H9 (cell line): ENCODE measurements around the gene LDHD. TPM values are rescaled to one million over a fixed set of nuclear protein-coding genes. Genes with fewer than 3 reads are reported as not detected.

ENCODE experiments used
- DNase-seq: peaks from one replicate; pipeline ENCODE4 v3.0.0-alpha.2; 2017
- H2AFZ ChIP-seq: one replicate; pipeline ENCODE4 v1.6.1; 2013; ENCODE audit warnings: mild to moderate bottlenecking, low read length, control low read depth, moderate library complexity
- H2AK5ac ChIP-seq: 2 replicates; pipeline ENCODE4 v1.6.1; 2013; ENCODE audit warnings: low read length, control low read depth, mixed read lengths; ENCODE audit not compliant: insufficient read length
- H2BK120ac ChIP-seq: one replicate; pipeline ENCODE4 v1.6.1; 2013; ENCODE audit warnings: low read depth, mild to moderate bottlenecking, low read length, control low read depth, inconsistent platforms; ENCODE audit not compliant: poor library complexity, severe bottlenecking
- H2BK12ac ChIP-seq: 2 replicates; pipeline ENCODE4 v1.6.1; 2013; ENCODE audit warnings: low read length, control low read depth, mixed read lengths, low read depth; ENCODE audit not compliant: insufficient read length
- H2BK15ac ChIP-seq: 2 replicates; pipeline ENCODE4 v1.6.1; 2013; ENCODE audit warnings: low read depth, low read length, control low read depth
- H2BK20ac ChIP-seq: one replicate; pipeline ENCODE4 v1.6.1; 2013; ENCODE audit warnings: low read depth, mild to moderate bottlenecking, low read length, control low read depth, inconsistent platforms; ENCODE audit not compliant: poor library complexity, severe bottlenecking
- H2BK5ac ChIP-seq: 2 replicates; pipeline ENCODE4 v1.6.1; 2013; ENCODE audit warnings: low read length, control low read depth, mixed read lengths; ENCODE audit not compliant: insufficient read length
- H3K14ac ChIP-seq: 2 replicates; pipeline ENCODE4 v1.6.1; 2013; ENCODE audit warnings: low read length, control low read depth; ENCODE audit not compliant: insufficient read depth
- H3K18ac ChIP-seq: 2 replicates; pipeline ENCODE4 v1.6.1; 2013; ENCODE audit warnings: low read depth, mild to moderate bottlenecking, mixed read lengths, low read length, control low read depth; ENCODE audit not compliant: insufficient read length
- H3K23ac ChIP-seq: 2 replicates; pipeline ENCODE4 v1.6.1; 2013; ENCODE audit warnings: low read length, control low read depth, mixed read lengths, low read depth; ENCODE audit not compliant: insufficient read length
- H3K23me2 ChIP-seq: 2 replicates; pipeline ENCODE4 v1.6.1; 2013; ENCODE audit warnings: low read depth, mild to moderate bottlenecking, mixed read lengths, low read length, control low read depth; ENCODE audit not compliant: insufficient read length, poor library complexity, severe bottlenecking
- H3K27ac ChIP-seq: 2 replicates; pipeline ENCODE4 v1.5.1; 2013; ENCODE audit warnings: low read length, control low read depth, mixed read lengths, low read depth; ENCODE audit not compliant: insufficient read length
- H3K27me3 ChIP-seq: 2 replicates; pipeline ENCODE4 v1.6.1; 2013; ENCODE audit warnings: low read length, control low read depth, inconsistent platforms; ENCODE audit not compliant: insufficient read depth
- H3K4ac ChIP-seq: 2 replicates; pipeline ENCODE4 v1.6.1; 2013; ENCODE audit warnings: low read depth, mild to moderate bottlenecking, control low read depth, inconsistent platforms, low read length, moderate library complexity
- H3K4me1 ChIP-seq: 2 replicates; pipeline ENCODE4 v1.6.1; 2013; ENCODE audit warnings: low read length, control low read depth, inconsistent platforms; ENCODE audit not compliant: insufficient read depth
- H3K4me2 ChIP-seq: 2 replicates; pipeline ENCODE4 v1.6.1; 2013; ENCODE audit warnings: low read length, control low read depth, mixed read lengths; ENCODE audit not compliant: insufficient read length, insufficient read depth
- H3K56ac ChIP-seq: 2 replicates; pipeline ENCODE4 v1.6.1; 2013; ENCODE audit warnings: low read depth, mild to moderate bottlenecking, mixed read lengths, low read length, control low read depth; ENCODE audit not compliant: insufficient read length
- H3K79me1 ChIP-seq: 2 replicates; pipeline ENCODE4 v1.6.1; 2013; ENCODE audit warnings: low read depth, mild to moderate bottlenecking, moderate library complexity, low read length, control low read depth, inconsistent platforms; ENCODE audit not compliant: insufficient read depth, poor library complexity, severe bottlenecking
- H3K79me2 ChIP-seq: 2 replicates; pipeline ENCODE4 v1.6.1; 2013; ENCODE audit warnings: low read length, control low read depth, inconsistent platforms; ENCODE audit not compliant: insufficient read depth
- H3K9ac ChIP-seq: 2 replicates; pipeline ENCODE4 v1.6.1; 2013; ENCODE audit warnings: low read length, control low read depth, mixed read lengths; ENCODE audit not compliant: insufficient read length; ENCODE audit errors: extremely low read depth
- H3K9me3 ChIP-seq: one replicate; pipeline ENCODE4 v1.6.1; 2013; ENCODE audit warnings: low read depth, low read length, inconsistent platforms; ENCODE audit not compliant: control insufficient read depth
- H3T11ph ChIP-seq: one replicate; pipeline ENCODE4 v1.6.1; 2013; ENCODE audit warnings: mild to moderate bottlenecking, low read length, control low read depth, inconsistent platforms
- H4K20me1 ChIP-seq: one replicate; pipeline ENCODE4 v1.6.1; 2013; ENCODE audit not compliant: control insufficient read depth, insufficient read length, insufficient read depth
- H4K5ac ChIP-seq: 2 replicates; pipeline ENCODE4 v1.6.1; 2013; ENCODE audit warnings: low read depth, mild to moderate bottlenecking, mixed read lengths, low read length, control low read depth; ENCODE audit not compliant: insufficient read length
- H4K8ac ChIP-seq: replicated peaks from 2 replicates; pipeline ENCODE4 v1.6.1; 2013; ENCODE audit warnings: low read length, control low read depth, mixed read lengths, low read depth; ENCODE audit not compliant: insufficient read length
- H4K91ac ChIP-seq: 2 replicates; pipeline ENCODE4 v1.6.1; 2013; ENCODE audit warnings: low read depth, mild to moderate bottlenecking, moderate library complexity, mixed read lengths, low read length, control low read depth; ENCODE audit not compliant: insufficient read length
- H3K27ac Mint-ChIP-seq, 3 experiments: 2 replicates in 2 of 3; 3 replicates in 1 of 3; pipeline ENCODE4 v1.8.0; 2020 to 2021; ENCODE audit warnings: mixed read lengths in 3 of 3, mild to moderate bottlenecking in 1 of 3, moderate library complexity in 1 of 3
- H3K27me3 Mint-ChIP-seq: 2 replicates; pipeline ENCODE4 v1.8.0; 2021; ENCODE audit warnings: low read depth, mild to moderate bottlenecking, moderate library complexity, mixed read lengths
- H3K36me3 Mint-ChIP-seq, 3 experiments: 2 replicates in 2 of 3; 3 replicates in 1 of 3; pipeline ENCODE4 v1.8.0; 2020 to 2021; ENCODE audit warnings: low read depth in 3 of 3, mixed read lengths in 3 of 3; ENCODE audit not compliant: insufficient read depth in 1 of 3
- H3K4me1 Mint-ChIP-seq, 2 experiments: 2 replicates each; pipeline ENCODE4 v1.8.0; 2020; ENCODE audit warnings: mixed read lengths in 2 of 2
- H3K4me3 Mint-ChIP-seq, 2 experiments: 2 replicates in 1 of 2; 3 replicates in 1 of 2; pipeline ENCODE4 v1.8.0; 2020 to 2021; ENCODE audit warnings: mild to moderate bottlenecking in 2 of 2, mixed read lengths in 2 of 2, moderate library complexity in 1 of 2
- H3K9me3 Mint-ChIP-seq, 2 experiments: 2 replicates in 1 of 2; 3 replicates in 1 of 2; pipeline ENCODE4 v1.8.0; 2020; ENCODE audit warnings: mild to moderate bottlenecking in 2 of 2, mixed read lengths in 2 of 2, moderate library complexity in 1 of 2
- WGBS: extraction: QIAGEN DNeasy Blood & Tissue Kit; methylation state at CpG from one replicate; pipeline ENCODE4 v1.1.7; 2013; ENCODE audit warnings: missing lambda C conversion rate, low lambda C conversion rate, mixed read lengths; ENCODE audit not compliant: insufficient read length; ENCODE audit errors: extremely low coverage; 5-methylcytosine and 5-hydroxymethylcytosine counted together
- total RNA-seq: library from RNA; stranded (reverse); gene quantifications from 2 replicates; pipeline ENCODE4 v1.2.1, GENCODE V29; 2021
- TF ChIP-seq, protein P1 (sequence below): fragments of 200-600 bp; sonication (generic); conservative IDR thresholded peaks from 3 replicates; pipeline ENCODE4 v1.8.0; 2021; ENCODE audit warnings: antibody characterized with exemption, mild to moderate bottlenecking

LDHD gene
- total RNA-seq, 1 experiment from 2014 or later: 14.7 TPM

DNA sequence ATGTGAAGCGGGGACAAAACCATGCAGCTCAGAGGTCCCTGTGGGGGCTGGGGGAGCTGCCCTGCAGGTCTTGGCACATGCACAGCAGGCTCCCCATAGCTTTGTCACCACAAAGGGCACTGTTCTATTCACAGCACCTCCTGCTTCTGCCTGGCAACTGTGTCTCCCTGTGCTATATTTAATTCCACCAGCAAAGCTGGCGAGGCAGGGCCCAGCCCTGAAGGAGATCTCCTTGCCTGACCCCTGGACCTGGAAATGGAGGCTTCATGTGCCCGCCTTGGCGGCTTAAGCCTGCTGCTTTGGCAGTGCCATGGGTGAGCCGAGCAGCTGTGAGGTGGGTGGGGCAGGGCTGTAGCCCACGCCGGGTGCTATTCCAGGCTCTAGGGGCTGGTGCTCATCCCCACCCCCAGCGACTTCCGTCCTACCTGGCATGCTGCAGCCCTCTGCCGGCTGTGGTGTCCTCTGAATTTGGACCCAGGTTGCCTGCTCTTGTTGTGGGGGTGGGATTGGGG is 6.8 kb downstream of the LDHD start:
- Histone ChIP-seq H3K56ac (no peak overlapping the region), H3K23me2 (no peaks in the 10 kb centered on the region), H3K18ac (no peak overlapping the region), H3K23ac (no peak overlapping the region), H4K91ac (no peak overlapping the region), H3K79me1 (no peaks in the 10 kb centered on the region), H4K5ac (no peak overlapping the region), H2BK120ac (no peak overlapping the region), H3K79me2 (no peaks in the 10 kb centered on the region), H3K4me1 (peaks cover 6% of the 10 kb centered on the region; the same call in 1 of the 2 replicates), H2BK12ac (no peak overlapping the region), H4K8ac (no peak overlapping the region), H3K14ac (no peak overlapping the region), H3K4me2 (no peak overlapping the region), H3T11ph (no peak overlapping the region), H2AFZ (no peak overlapping the region), H3K27ac (no peak overlapping the region), H2BK15ac (no peak overlapping the region), H2BK5ac (no peak overlapping the region), H4K20me1 (no peaks in the 10 kb centered on the region), H3K27me3 (no peaks in the 10 kb centered on the region), H3K9ac (no peak overlapping the region), H3K9me3 (no peaks in the 10 kb centered on the region), H2BK20ac (no peak overlapping the region), H2AK5ac (no peak overlapping the region), H3K4ac (no peak overlapping the region)
- H3K9me3 Mint-ChIP-seq: no peaks in the 10 kb centered on the region
- TF ChIP-seq, protein P1, sequence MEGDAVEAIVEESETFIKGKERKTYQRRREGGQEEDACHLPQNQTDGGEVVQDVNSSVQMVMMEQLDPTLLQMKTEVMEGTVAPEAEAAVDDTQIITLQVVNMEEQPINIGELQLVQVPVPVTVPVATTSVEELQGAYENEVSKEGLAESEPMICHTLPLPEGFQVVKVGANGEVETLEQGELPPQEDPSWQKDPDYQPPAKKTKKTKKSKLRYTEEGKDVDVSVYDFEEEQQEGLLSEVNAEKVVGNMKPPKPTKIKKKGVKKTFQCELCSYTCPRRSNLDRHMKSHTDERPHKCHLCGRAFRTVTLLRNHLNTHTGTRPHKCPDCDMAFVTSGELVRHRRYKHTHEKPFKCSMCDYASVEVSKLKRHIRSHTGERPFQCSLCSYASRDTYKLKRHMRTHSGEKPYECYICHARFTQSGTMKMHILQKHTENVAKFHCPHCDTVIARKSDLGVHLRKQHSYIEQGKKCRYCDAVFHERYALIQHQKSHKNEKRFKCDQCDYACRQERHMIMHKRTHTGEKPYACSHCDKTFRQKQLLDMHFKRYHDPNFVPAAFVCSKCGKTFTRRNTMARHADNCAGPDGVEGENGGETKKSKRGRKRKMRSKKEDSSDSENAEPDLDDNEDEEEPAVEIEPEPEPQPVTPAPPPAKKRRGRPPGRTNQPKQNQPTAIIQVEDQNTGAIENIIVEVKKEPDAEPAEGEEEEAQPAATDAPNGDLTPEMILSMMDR: no peak
- H3K36me3 Mint-ChIP-seq: peaks cover 0 to 19% (median 14%) of the 10 kb centered on the region in 3 experiments; a peak in 5 of 7 replicates
- WGBS: no CpG with 5 or more reads among the region's 10 CpGs
- H3K4me3 Mint-ChIP-seq: no peak overlapping the region; a peak in 1 of 5 replicates
- DNase-seq: peak; percentile 36
- peaks cover 42 to 56% of the 10 kb centered on the region in 2 experiments for H3K4me1 Mint-ChIP-seq
- peak overlapping the region; percentile 17 to 62 (median 50); a peak in 4 of 7 replicates for H3K27ac Mint-ChIP-seq
- H3K27me3 Mint-ChIP-seq: peaks cover 4% of the 10 kb centered on the region; the same call in 1 of the 2 replicates
